BJ (cell line): ENCODE measurements around the gene ACER3. TPM values are rescaled to one million over a fixed set of nuclear protein-coding genes. Genes with fewer than 3 reads are reported as not detected.

ENCODE experiments used
- CTCF ChIA-PET: fragments of 350-600 bp; formaldehyde crosslinking; extraction: SDS; loops from one replicate; lab custom pipeline; 2021; ENCODE audit warnings: antibody characterized with exemption, inconsistent platforms; lab: Yijun Ruan, JAX
- POLR2A ChIA-PET: fragments of 300-600 bp; sonication (Branson Sonifier 250); formaldehyde crosslinking; extraction: SDS; loops from one replicate; lab custom pipeline; 2021; ENCODE audit warnings: antibody characterized with exemption; lab: Charles Lee
- DNase-seq: peaks from one replicate; pipeline ENCODE4 v3.0.0-alpha.2; 2011; ENCODE audit warnings: low read depth
- H3K27me3 ChIP-seq: 2 replicates; pipeline ENCODE4 v1.6.0; 2011; ENCODE audit warnings: low read length; ENCODE audit not compliant: control insufficient read depth, insufficient read depth
- H3K36me3 ChIP-seq: 2 replicates; pipeline ENCODE4 v1.5.1; 2011; ENCODE audit warnings: low read length; ENCODE audit not compliant: control insufficient read depth, insufficient read depth
- H3K4me3 ChIP-seq: 2 replicates; pipeline ENCODE4 v1.5.1; 2011; ENCODE audit warnings: low read depth, mild to moderate bottlenecking, control low read depth, low read length
- CTCF ChIP-seq: IDR thresholded peaks from 2 replicates; pipeline ENCODE4 v1.5.1; 2011; ENCODE audit warnings: low read depth, mild to moderate bottlenecking, control low read depth, inconsistent platforms, low read length, moderate library complexity; ENCODE audit not compliant: insufficient read depth
- polyA plus RNA-seq: library from polyadenylated mRNA; depleted of rRNA; stranded (reverse); fragments of >200 nt; gene quantifications from 2 replicates; pipeline ENCODE4 v1.2.3, GENCODE V29; 2011

Gene ACER3
- polyA plus RNA-seq, 1 experiment = 9.7 TPM

- POLR2A ChIA-PET = no interaction called here
Measured at GRCh38 chr11:77029829-77030228, 169.1 kb downstream of the ACER3 start.

GRCh38 chr11:77030834-77031414 lies 170.2 kb downstream of the ACER3 start:
- no peak for DNase-seq

More at GRCh38 chr11:77029829-77030228, 169.1 kb downstream of the ACER3 start:
- Histone ChIP-seq H3K4me3 (no peak overlapping the region), H3K27me3 (peaks cover 4% of the 10 kb centered on the region; the same call in 1 of the 2 replicates), H3K36me3 (no peaks in the 10 kb centered on the region)
- TF ChIP-seq CTCF = no peak
- no peak for DNase-seq
- CTCF ChIA-PET = interaction anchor here (0.9 to 4.7 kb wide), 3 partner anchors 13 to 111 kb away, joined by 3 to 20 read pairs (median 3); no protein-coding TSS in a partner anchor

DNA sequence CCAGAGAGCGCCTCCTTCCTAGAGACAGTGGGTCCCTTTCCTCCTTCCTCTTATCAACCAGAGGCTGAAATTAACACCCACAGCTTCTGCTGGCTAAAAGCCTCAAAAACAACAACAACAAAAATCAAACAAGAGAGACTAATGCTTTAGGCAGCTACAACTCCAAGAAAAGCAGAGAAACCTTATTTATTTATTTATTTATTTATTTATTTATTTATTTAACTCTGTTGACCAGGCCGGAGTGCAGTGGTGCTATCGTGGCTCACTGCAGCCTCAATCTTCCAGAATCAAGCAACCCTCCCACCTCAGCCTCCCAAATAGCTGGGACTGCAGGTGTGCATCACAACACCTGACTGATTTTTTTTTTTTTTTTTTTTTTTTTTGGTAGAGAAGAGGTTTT lies 170.9 kb downstream of the ACER3 start:
- no peak for DNase-seq
- no peak overlapping the region for H3K4me3 ChIP-seq
- ChIA-PET POLR2A (no interaction called here), CTCF (interaction anchor here (1.2 to 2.6 kb wide), 3 partner anchors 9 to 113 kb away, joined by 3 to 7 read pairs (median 6); no protein-coding TSS in a partner anchor)
- TF ChIP-seq CTCF = no peak
- peaks cover 6% of the 10 kb centered on the region; the same call in 1 of the 2 replicates for H3K27me3 ChIP-seq
- no peaks in the 10 kb centered on the region for H3K36me3 ChIP-seq

More at GRCh38 chr11:77030834-77031414, 170.2 kb downstream of the ACER3 start:
- CTCF ChIA-PET = interaction anchor here (1.0 to 4.7 kb wide), 5 partner anchors 9 to 112 kb away, joined by 3 to 20 read pairs (median 6); no protein-coding TSS in a partner anchor
- no peak overlapping the region for H3K4me3 ChIP-seq
- H3K27me3 ChIP-seq = peaks cover 6% of the 10 kb centered on the region; the same call in 1 of the 2 replicates
- TF ChIP-seq CTCF = no peak
- H3K36me3 ChIP-seq = no peaks in the 10 kb centered on the region
- POLR2A ChIA-PET = no interaction called here

DNA sequence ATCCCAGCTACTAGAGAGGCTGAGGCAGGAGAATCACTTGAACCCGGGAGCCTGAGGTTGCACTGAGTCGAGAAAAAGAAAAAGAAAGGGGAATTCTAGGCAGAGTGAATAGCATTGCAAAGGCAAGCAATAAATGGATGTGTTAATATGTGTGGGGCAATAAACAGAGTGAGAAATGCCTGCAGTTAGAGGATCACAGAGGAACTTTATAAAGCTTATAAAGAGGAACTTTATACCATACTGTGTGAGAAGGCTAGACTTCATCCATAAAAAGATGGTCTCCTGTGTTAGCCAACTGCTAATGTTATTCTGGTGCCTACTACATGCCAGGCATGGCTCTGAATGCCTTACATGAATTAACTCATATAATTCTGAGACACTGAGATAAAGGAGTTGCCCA lies 174.3 kb downstream of the ACER3 start:
- DNase-seq = no peak
- TF ChIP-seq CTCF = no peak
- ChIA-PET CTCF (interaction anchor here (0.5 to 3.0 kb wide), 6 partner anchors 10 to 115 kb away, joined by 3 to 11 read pairs (median 6); no protein-coding TSS in a partner anchor), POLR2A (no interaction called here)
- Histone ChIP-seq H3K36me3 (no peaks in the 10 kb centered on the region), H3K4me3 (no peak overlapping the region), H3K27me3 (peaks cover 6% of the 10 kb centered on the region)

DNA sequence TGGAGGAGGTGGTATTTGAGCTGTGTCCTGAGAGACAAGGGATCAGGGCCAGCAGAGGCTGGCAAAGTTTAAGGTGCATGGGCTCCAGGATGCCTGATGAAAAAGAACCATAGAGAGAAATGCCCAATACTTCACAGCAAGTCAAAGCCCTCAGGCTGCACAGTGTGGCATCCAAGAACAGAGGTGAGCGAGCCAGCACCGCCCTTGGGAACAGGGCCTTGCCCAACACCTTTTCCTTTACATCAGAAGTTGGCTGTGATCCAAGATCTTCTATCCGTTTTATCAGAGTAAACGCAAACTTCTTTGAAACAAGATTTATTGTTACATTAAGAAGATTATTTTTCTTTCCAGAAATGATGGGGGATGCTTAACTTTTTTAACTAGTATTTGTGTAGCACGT lies 174.9 kb downstream of the ACER3 start:
- no peak for TF ChIP-seq CTCF
- CTCF ChIA-PET = interaction anchor here (1.4 to 3.0 kb wide), 5 partner anchors 10 to 115 kb away, joined by 3 to 11 read pairs (median 9); no protein-coding TSS in a partner anchor
- Histone ChIP-seq H3K36me3 (no peaks in the 10 kb centered on the region), H3K4me3 (no peak overlapping the region), H3K27me3 (peaks cover 6% of the 10 kb centered on the region)
- DNase-seq = no peak
- POLR2A ChIA-PET = no interaction called here
